ENCODE measurements around the gene RGS6.

RGS6 gene

DNA sequence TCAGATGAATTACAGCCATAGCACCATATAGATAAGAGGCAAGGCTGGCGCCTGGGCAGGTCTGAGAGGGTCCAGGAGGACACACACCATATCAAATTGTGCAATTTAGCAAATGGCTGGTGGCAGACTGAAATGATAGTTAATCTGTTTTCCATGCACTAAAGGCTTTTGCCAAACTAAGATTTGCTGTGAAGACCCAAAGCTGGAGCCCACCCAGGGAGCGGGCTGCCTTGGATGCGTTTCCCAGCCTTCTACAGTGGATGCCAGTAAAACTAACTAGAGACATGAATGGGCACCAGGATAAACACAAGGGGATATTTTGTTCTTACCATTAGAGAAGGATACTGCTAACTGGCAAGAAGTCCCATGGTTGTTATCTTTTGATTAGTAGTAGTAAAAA is 486.6 kb downstream of the RGS6 start:
- no peak for DNase-seq

DNA sequence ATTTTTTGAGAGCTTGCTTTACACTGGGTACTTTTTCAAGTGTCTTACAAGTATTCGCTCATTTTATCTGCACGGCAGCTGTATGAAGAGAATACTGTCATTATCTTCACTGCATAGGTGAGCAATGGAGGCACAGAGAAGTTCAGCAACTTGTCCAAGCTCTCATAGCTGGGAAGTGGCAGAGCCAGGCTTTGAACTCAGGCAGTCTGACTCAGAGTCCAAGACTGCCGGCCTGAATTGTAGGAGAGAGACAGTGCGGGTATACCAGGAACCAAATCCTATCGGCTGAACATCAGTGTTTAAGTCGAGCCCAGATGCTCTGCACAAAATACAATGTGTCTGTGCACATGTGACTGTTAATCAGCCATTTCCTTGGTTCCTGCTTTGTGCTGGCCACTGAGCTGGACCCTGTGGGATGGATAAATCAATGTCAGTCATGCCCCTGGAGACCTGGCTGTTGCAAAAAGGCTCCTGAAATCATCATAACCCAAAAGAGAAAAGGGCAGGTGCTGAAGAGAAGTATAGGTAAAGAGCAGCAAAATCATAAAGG is 487.1 kb downstream of the RGS6 start:
- no peak for DNase-seq

DNA sequence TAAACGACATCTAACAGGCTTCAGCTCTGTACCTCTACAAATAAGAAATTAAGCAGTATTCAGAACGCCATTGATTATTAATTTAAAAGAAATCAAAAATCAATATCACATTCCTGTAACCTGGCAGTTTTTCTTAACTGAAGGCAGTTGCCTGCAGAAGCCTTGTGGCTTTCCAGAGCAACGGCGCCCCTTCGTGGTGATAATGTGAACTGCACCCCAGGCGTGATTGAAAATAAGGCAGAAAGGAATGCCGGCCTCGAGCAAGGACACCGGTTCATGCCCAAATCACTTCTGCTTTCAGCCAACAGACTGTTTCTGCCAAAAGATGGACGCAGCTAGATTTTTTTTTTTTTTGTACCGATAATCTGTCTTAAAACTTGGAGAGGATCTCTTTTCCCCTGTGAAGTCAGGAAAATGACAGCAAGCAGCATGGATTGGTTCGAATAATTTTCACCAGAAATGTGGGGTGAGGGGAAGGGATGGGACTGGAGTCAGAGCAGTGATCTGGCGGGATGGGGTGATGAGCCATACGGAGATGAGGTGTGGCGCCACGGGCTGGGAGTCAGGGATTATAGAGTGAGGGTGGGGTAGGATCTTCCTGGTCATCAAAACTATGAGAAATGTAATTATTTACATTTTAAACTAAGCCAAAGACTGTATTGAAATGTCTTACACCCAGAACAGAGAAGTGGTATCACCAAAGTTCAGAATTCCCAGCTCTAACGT is 488.7 kb downstream of the RGS6 start:
- DNase-seq = peak; percentile 23

- no peak for DNase-seq
Observed at GRCh38 chr14:72423957-72424356, 491.7 kb downstream of the RGS6 start.

DNA sequence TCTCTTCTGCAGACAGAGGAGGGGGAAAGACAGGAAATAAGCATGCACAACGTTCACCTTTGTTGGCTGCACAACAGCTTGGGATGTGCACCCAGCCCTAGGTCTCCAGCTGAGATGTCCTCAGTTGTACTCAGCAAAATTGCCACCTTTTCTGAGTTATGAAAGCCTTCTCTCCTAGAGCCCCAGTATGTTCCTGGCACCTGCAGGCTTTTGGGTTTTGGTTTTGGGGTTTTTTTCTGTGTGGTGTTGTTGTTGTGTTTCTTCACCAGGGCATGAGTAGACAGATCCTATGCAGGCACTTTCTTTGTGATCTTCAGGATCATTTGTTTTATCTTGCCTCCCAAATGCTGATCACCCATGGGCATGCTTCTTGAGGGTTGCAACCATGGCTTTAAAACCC is 498.2 kb downstream of the RGS6 start:
- no peak for DNase-seq

DNA sequence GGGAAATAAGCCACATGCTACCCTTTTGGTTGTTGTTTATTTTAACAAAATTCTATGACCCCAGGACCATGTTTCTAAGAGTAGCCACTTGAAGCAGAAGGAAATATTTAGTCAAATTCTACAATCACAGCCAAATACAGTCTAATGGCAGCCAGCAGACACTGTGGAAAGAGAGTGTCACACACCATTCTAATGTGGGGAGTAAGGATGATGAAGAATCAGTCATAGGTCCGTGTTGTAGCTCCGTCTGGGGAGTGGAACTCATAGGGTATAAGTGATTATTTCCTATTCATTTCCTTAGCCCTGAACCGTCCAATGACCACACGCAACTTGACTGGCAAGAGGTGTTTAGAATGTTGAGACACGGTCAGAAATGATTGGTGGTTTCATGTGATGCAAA is 500.5 kb downstream of the RGS6 start:
- no peak for DNase-seq

DNA sequence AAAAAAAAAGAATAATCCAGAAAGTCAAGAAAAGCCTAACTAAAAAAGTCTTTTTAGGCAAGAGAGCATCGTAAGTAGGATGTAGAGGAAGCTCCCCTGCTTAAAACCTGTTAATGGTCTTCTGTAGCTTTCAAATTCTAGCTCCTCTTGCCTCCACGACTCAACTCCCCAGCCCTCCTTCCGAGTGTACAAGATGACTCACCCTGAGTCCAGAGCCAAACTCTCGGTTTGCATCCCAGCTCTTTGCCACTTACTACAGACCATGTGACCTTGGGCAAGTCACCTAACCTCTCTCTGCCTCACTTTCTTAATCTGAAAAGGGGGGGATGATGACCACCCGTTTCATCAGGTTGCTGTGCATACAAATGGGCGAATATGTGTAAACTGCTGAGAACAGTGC is 501.3 kb downstream of the RGS6 start:
- DNase-seq = no peak

GRCh38 chr14:72434856-72435255 is 502.6 kb downstream of the RGS6 start:
- DNase-seq = no peak

DNA sequence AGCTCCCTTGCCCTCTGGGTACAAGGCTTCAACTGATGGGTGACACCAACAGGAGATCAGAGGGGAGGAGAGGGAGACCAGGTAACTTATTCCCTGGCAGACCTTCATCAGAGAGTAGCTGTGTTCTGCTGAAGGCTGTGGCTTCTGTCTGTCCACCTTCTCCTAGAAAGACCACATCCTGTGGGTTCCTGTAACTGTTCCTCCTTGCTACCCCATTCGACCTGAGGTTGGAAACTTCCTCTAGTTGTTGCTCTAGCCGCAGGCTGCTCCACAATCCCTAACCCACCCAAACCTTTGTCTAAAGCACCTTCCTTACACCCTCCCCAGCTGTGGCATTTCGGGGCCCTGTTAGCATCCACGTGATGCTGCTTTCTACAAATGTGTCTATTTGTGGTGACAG is 507.5 kb downstream of the RGS6 start:
- DNase-seq = no peak

DNA sequence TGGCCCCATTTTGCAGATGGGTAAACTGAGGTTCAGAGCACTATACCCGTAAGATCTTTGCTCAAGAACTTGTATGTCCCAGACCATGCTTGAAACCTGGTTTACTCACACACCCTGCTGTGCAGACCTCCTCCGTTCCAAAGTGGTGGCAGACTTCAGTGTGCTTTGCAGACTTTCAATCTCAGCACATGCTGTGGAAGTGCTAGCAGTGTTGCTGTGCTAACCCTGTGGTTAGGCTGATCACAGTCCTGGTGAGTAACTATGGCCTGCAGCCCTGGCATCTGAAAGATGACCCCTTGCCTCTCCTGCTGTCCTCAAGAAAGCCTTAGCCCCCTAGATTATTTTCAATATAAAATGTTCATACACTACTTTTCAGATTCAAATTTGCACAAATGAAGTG is 511.0 kb downstream of the RGS6 start:
- DNase-seq = no peak

GRCh38 chr14:72443991-72444441 is 511.8 kb downstream of the RGS6 start:
- DNase-seq = no peak

GRCh38 chr14:72444701-72445100 is 512.5 kb downstream of the RGS6 start:
- no peak for DNase-seq

GRCh38 chr14:72448212-72448611 is 516.0 kb downstream of the RGS6 start:
- no peak for DNase-seq

- no peak for DNase-seq
Observed at GRCh38 chr14:72450473-72451044, 518.3 kb downstream of the RGS6 start.

- DNase-seq = peak; percentile 10
Observed at GRCh38 chr14:72451054-72451972, 519.1 kb downstream of the RGS6 start.

GRCh38 chr14:72452774-72453173 is 520.5 kb downstream of the RGS6 start:
- DNase-seq = no peak

DNA sequence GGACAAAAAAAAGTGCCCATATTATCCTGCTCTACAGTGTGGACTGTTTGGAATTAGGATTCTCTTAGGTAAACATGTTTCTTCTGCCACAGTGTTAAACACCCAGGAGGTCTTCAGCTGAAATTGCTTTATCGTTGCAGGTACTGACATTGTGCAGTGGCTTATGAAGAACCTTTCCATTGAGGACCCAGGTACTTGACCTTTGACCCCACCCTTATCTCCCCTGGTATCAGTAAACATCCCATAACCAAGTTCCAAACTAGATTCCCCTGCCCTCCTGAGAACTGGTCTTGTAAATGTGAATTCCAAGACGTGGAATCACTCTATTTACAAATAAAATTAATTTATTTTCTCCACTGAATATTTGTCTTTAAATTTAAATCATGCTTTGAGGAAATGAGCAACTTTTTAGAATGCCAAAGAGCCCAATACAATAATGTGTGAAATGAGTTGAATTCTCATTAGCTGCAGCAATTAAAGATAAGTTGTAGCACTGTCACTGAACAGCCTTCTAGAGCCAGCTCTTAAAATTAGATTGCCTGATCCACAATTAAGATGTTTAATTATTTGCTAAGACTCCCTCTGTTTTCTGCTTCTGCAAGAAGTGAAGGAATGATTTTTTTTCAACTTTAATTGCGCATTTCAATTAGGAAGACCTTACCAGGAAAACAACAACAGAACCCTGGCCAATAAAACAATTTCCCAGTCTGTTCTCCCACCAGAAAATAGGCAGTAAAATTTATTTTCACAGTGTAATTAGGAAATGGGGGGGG is 522.3 kb downstream of the RGS6 start:
- no peak for DNase-seq

DNA sequence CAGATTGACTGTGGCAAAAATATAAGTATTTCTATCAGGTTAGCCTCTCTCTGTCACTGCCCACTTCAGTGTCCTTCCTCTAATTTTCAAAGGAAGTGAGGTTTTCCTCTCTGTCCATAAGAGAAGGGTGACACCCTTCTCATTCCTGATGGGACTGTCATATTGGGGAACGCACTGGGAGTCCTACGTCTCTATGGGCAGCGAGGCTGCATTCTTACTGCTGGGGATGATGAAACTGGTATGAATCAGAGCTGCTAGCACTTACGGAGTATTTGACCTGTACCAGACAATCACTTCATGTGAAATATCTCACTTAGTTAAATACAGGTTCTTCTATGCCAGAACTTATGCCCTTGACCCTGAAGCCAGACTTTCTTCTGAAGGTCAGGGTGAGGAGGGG is 525.4 kb downstream of the RGS6 start:
- DNase-seq = no peak

DNA sequence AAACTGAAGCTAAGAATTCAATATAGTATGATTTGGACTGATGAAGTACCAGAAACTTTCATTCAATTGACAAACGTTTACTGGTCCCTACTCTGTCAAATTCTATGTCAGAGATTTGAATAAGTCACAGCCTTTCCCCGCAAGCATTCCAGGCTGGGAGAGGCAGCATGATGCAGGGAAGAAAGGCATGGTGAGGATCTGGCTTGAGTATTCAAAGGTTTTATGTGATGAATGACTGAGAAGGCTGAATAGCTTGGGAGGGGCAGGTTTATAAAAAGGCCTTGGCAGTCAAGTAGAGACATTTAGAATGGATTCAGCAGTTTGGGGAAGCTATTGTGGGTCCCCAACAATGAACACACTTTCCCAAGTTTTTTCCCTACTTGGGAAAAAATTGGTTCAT is 529.8 kb downstream of the RGS6 start:
- no peak for DNase-seq

- DNase-seq = no peak
Observed at GRCh38 chr14:72463291-72463866, 531.1 kb downstream of the RGS6 start.

DNA sequence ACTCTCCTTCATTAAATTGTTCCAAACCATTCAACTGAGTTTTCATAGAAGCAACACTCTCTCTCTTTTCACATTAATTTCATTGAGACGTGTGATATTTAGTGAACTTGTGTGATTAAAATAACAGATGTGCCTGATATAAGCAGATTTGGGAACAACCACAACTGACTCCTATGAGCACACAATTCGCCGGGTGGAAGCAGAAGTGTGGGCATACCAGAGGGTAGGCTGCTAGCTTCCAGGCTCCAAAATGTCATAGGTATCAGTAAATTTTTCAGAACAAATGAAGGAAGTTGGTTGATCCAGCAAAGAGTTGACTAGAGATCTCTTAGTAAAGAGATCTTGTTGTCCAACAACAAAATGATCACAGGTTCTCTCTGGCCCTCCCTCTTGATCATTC is 532.0 kb downstream of the RGS6 start:
- DNase-seq = no peak

DNA sequence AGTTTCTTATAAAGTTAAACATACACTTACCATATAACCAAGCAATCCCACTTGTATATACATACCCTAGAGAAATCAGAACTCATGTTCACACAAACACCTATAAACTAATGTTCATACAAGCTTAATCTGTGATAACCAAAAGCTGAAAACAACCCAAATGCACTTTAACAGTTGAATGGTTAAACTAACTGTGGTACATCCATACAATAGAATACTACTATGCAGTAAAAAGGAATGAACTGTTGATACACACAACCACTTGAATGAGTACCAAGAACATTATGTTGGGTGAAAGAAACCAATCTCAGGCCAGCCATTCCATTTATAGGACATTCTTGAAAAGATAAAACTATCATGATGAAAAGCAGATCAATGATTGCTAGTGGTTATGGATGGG is 534.1 kb downstream of the RGS6 start:
- no peak for DNase-seq
